ENCODE measurements around the gene CMBL. TPM values are rescaled to one million over a fixed set of nuclear protein-coding genes. Genes with fewer than 3 reads are reported as not detected.
"Not testable (repeated sequence)": the region's sequence is repeated elsewhere in the genome, so short reads cannot be mapped to it uniquely, and the experiment has no call there.

CMBL gene
- polyA plus RNA-seq, 5 donors: 18.8 to 22.8 (median 22.0) TPM

- no peak for DNase-seq
Measured at GRCh38 chr5:10288592-10289219, 19.0 kb downstream of the CMBL start.

GRCh38 chr5:10286862-10287227 lies 20.9 kb downstream of the CMBL start:
- DNase-seq: no peak

- no peak for DNase-seq
Measured at GRCh38 chr5:10286162-10286861, 21.4 kb downstream of the CMBL start.

- DNase-seq: not testable (repeated sequence)
Measured at GRCh38 chr5:10285362-10285761, 22.3 kb downstream of the CMBL start.

GRCh38 chr5:10283927-10284635 lies 23.6 kb downstream of the CMBL start:
- DNase-seq: peak; percentile 73 to 79

GRCh38 chr5:10279925-10280720 lies 27.6 kb downstream of the CMBL start:
- no peak for DNase-seq

- DNase-seq: no peak
Measured at GRCh38 chr5:10279328-10279727, 28.4 kb downstream of the CMBL start.

- no peak for DNase-seq
Measured at GRCh38 chr5:10278658-10279279, 28.9 kb downstream of the CMBL start.

- no peak for DNase-seq
Measured at GRCh38 chr5:10277773-10278630, 29.7 kb downstream of the CMBL start.

GRCh38 chr5:10276691-10277090 lies 31.0 kb downstream of the CMBL start:
- no peak for DNase-seq

- DNase-seq: peak; percentile 24 to 36
Measured at GRCh38 chr5:10275991-10276390, 31.7 kb downstream of the CMBL start.

- DNase-seq: no peak
Measured at GRCh38 chr5:10275460-10275859, 32.2 kb downstream of the CMBL start.

- DNase-seq: not testable (repeated sequence)
Measured at GRCh38 chr5:10272875-10273209, 34.9 kb downstream of the CMBL start.

- no peak for DNase-seq
Measured at GRCh38 chr5:10272053-10272874, 35.4 kb downstream of the CMBL start.

GRCh38 chr5:10268100-10268499 lies 39.6 kb downstream of the CMBL start:
- no peak for DNase-seq

- DNase-seq: no peak
Measured at GRCh38 chr5:10266839-10267238, 40.9 kb downstream of the CMBL start.

GRCh38 chr5:10266137-10266536 lies 41.6 kb downstream of the CMBL start:
- DNase-seq: no peak

GRCh38 chr5:10265245-10266109 lies 42.2 kb downstream of the CMBL start:
- DNase-seq: no peak

GRCh38 chr5:10264604-10265003 lies 43.1 kb downstream of the CMBL start:
- DNase-seq: no peak
